ENCODE data around the gene PIMREG.
A peak's percentile ranks its signal among the peaks of the same experiment; 100 is the strongest.

The PIMREG gene

DNA sequence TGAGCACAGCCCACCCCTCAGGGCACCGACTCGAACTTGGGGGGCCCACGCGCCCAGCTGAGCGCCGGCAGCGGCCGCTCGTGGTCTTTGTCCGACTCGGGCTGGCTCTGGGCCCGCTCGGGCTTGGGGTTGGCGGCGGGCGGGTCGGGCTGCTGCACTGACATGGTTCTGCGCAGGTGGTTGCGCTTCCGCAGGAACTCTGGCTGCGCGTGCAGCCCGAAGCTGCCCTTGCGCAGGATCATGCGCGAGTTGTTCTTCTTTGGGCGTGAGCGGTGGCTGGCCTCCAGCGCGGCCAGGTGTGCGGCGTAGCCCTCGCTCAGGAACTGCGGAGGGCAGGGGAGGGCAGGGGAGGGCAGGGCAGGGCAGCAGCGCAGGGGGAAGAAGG is 11.1 kb downstream of the PIMREG start:
- peak overlapping the region; percentile 53 for H3K4me2 ChIP-seq (ENCODE audit: low read length)
- no peaks in the 10 kb centered on the region for H3K27me3 ChIP-seq (ENCODE audit: control insufficient read depth, insufficient read depth, low read length)
- no peaks in the 10 kb centered on the region for H3K4me1 ChIP-seq
- H2AFZ ChIP-seq = peak overlapping the region; percentile 74
- H3K9me3 ChIP-seq (ENCODE audit: control insufficient read depth, low read length) = no peaks in the 10 kb centered on the region
- H3K36me3 ChIP-seq (ENCODE audit: control insufficient read depth, insufficient read depth, low read length) = no peaks in the 10 kb centered on the region
- H3K79me2 ChIP-seq = no peaks in the 10 kb centered on the region
- no peak overlapping the region for H3K27ac ChIP-seq
- no peak overlapping the region for H3K4me3 ChIP-seq (ENCODE audit: low read depth, low read length)
- no peak overlapping the region for H3K9ac ChIP-seq
- TF ChIP-seq, protein P1, sequence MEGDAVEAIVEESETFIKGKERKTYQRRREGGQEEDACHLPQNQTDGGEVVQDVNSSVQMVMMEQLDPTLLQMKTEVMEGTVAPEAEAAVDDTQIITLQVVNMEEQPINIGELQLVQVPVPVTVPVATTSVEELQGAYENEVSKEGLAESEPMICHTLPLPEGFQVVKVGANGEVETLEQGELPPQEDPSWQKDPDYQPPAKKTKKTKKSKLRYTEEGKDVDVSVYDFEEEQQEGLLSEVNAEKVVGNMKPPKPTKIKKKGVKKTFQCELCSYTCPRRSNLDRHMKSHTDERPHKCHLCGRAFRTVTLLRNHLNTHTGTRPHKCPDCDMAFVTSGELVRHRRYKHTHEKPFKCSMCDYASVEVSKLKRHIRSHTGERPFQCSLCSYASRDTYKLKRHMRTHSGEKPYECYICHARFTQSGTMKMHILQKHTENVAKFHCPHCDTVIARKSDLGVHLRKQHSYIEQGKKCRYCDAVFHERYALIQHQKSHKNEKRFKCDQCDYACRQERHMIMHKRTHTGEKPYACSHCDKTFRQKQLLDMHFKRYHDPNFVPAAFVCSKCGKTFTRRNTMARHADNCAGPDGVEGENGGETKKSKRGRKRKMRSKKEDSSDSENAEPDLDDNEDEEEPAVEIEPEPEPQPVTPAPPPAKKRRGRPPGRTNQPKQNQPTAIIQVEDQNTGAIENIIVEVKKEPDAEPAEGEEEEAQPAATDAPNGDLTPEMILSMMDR (IDR thresholded peaks at IDR 0.05) = no peak

DNA sequence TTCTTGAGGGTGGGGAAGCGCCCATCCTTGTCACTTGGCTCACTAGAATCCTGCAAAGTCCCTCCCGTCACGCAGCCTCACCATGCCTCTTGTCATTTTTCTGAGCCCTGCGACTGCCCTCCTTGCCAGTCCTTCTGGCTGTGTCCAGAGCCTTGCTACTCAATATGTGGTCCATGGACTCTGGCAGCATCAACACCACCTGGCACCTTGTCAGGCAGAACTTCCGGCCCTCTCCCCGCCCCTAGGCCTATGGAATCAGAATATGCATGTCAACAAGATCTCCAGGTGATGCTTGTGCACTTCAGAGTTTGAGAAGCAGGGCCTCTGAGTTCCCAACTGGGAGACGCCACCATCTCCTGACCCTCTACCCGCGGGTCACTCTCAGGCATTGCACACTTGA is 12.1 kb downstream of the PIMREG start:
- H3K4me3 ChIP-seq (ENCODE audit: low read depth, low read length) = no peak overlapping the region
- H3K79me2 ChIP-seq = no peaks in the 10 kb centered on the region
- no peaks in the 10 kb centered on the region for H3K4me1 ChIP-seq
- no peak overlapping the region for H3K4me2 ChIP-seq (ENCODE audit: low read length)
- no peak overlapping the region for H2AFZ ChIP-seq
- no peaks in the 10 kb centered on the region for H3K36me3 ChIP-seq (ENCODE audit: control insufficient read depth, insufficient read depth, low read length)
- H3K27ac ChIP-seq = no peak overlapping the region
- no peak overlapping the region for H3K9ac ChIP-seq
- TF ChIP-seq, protein P1 (IDR thresholded peaks at IDR 0.05) = no peak
- H3K27me3 ChIP-seq (ENCODE audit: control insufficient read depth, insufficient read depth, low read length) = no peaks in the 10 kb centered on the region
- H3K9me3 ChIP-seq (ENCODE audit: control insufficient read depth, low read length) = no peaks in the 10 kb centered on the region

- TF ChIP-seq, protein P1 (IDR thresholded peaks at IDR 0.05) = no peak
- Histone ChIP-seq H3K4me2 (ENCODE audit: low read length) (no peak overlapping the region), H3K9me3 (ENCODE audit: control insufficient read depth, low read length) (no peaks in the 10 kb centered on the region), H3K27ac (no peak overlapping the region), H3K36me3 (ENCODE audit: control insufficient read depth, insufficient read depth, low read length) (no peaks in the 10 kb centered on the region), H3K79me2 (no peaks in the 10 kb centered on the region), H2AFZ (no peak overlapping the region), H3K4me1 (no peaks in the 10 kb centered on the region), H3K9ac (no peak overlapping the region), H3K4me3 (ENCODE audit: low read depth, low read length) (no peak overlapping the region), H3K27me3 (ENCODE audit: control insufficient read depth, insufficient read depth, low read length) (no peaks in the 10 kb centered on the region)
Measured at GRCh38 chr17:6456914-6457687, 12.8 kb downstream of the PIMREG start.

- Histone ChIP-seq H3K36me3 (ENCODE audit: control insufficient read depth, insufficient read depth, low read length) (no peaks in the 10 kb centered on the region), H3K27ac (no peak overlapping the region), H3K27me3 (ENCODE audit: control insufficient read depth, insufficient read depth, low read length) (no peaks in the 10 kb centered on the region), H3K9ac (no peak overlapping the region), H3K4me2 (ENCODE audit: low read length) (no peak overlapping the region), H2AFZ (no peak overlapping the region), H3K9me3 (ENCODE audit: control insufficient read depth, low read length) (no peaks in the 10 kb centered on the region), H3K79me2 (no peaks in the 10 kb centered on the region), H3K4me1 (no peaks in the 10 kb centered on the region), H3K4me3 (ENCODE audit: low read depth, low read length) (no peak overlapping the region)
- TF ChIP-seq, protein P1 (IDR thresholded peaks at IDR 0.05) = no peak
Measured at GRCh38 chr17:6457688-6458459, 13.6 kb downstream of the PIMREG start.

Measured in parathyroid adenoma (tissue), 2 donors.